SIG-M5 treated with dmso at 0.1 percent for 504 hours (cell line): ENCODE results near the gene FAM110C.
"Not testable (repeated sequence)": the region's sequence is repeated elsewhere in the genome, so short reads cannot be mapped to it uniquely, and the experiment has no call there.

Source experiments
- DNase-seq: peaks from one replicate; lab custom pipeline; 2025; ENCODE audit not compliant: unreplicated experiment; lab: John Stamatoyannopoulos, UW

The FAM110C gene

DNA sequence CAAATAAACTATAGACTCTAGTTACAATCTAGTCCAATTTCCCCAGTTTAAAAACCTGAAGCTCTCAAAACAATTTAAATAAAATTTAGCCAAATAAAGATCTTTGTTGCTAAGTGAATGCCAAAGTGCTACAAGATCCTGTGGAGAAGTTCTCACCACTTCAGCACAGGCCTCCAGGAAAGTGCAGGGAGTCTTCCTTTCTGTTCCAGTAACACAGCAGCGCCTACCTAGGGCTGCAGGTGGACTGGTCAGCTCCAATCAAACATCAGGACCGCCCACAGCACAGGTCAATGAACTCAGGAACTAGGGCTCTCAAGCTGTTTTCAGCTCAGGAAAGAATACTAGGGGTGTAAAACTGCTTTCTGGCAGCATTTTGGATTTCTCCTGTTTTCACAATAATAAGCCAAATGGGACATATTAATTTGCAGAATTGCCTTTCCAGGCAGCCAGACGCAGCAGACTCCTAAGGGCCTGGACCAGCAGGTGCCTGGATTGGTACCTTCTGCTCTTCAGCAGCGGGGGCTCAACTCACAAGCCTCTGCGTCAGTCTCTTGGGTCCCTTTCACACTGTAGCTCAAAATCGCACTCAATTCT lies 1.5 kb downstream of the FAM110C start:
- no peak for DNase-seq

DNA sequence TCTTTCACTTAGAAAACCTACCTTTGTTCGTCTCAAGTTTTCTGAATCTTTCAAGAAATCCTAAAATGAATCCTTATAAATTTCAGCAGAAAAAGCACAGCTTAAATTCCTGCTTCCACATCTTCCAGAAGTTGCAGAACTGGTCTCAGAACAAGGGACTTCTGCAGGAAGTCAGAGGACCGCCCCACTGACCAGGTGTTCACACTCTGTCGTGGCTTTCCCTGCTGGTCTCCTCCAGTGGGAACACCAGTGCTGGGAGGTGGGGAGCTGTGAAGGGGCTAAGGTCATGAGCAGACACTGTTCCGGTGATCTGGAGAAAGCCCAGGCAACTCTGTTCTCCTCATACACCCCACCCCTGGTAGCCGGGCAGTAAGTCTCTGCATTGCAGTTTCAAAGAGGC lies 3.5 kb downstream of the FAM110C start:
- no peak for DNase-seq

DNA sequence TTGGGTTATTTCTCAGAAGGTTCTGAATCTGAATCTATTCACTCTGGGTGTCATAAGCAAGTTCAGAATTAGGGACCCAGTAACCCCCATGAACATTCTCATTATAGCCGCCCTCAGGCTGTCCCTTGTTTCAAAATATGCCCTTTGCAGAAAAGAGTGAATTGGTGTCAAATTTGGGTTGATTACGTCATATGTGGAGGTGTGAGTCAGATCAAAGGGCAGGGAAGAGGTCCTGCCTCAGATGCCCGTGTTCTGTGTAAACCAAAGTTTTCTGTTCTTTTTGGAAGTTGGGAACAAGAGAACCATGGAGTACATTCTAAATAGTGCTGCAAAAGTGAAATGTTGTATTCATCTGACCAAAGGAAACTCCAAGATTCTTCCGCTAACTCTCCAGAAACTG lies 5.8 kb downstream of the FAM110C start:
- no peak for DNase-seq

DNA sequence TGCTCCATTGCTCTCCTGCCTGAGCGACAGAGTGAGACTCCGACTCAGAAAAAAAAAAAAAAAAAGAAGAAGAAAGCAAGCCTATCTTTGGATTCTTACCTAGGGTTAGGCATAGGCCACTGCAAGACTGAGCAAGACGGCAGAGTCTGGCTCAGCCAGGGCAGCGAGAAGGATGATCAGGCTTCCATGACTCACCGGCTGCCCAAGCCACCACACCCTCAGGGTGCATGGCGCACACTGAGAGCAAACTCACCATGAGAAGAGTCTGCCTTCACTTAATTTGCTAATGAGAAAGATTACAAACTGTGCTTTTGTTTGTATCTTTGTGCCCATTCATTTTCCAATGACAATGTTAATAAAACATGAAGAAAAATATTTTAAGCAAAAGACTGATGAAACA lies 8.2 kb downstream of the FAM110C start:
- DNase-seq = no peak

DNA sequence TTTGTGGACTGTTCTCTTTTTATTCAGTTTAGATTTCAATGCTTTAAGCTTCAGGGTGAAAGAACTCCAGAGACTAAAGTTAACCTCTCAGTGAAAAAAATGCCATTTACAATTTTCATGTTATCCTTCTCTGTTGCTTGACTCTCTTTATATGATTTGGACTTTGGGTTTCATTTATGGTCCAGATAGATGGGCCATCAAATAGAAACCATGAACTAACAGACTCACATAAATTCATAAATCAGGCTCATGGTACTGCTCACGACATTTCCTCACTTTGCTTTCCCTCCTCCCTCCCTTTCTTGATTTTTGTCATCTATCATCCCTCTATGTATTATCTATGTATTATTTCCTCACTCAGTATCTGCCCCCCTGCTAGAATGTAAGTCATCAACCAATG lies 10.0 kb downstream of the FAM110C start:
- DNase-seq = no peak

DNA sequence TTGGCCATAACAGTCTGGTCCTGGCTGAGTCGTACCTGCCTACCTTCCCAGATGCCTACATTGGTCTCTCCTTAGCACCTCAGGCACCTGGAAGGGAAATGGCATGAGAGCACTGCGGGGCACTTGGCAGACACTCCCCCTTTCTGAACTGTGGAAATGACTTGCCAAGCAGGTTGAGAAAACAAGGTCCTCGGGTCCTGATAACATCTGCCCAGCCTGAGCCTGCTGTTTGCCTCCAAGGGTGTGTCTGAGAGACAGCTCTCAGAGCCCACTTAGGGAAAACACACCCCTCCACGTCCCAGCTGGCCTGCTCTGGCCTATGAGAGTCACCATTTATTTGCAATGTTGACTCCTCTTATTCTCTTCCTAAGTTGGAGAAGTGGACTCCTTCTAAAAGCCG lies 10.5 kb downstream of the FAM110C start:
- peak; percentile 69 for DNase-seq

DNA sequence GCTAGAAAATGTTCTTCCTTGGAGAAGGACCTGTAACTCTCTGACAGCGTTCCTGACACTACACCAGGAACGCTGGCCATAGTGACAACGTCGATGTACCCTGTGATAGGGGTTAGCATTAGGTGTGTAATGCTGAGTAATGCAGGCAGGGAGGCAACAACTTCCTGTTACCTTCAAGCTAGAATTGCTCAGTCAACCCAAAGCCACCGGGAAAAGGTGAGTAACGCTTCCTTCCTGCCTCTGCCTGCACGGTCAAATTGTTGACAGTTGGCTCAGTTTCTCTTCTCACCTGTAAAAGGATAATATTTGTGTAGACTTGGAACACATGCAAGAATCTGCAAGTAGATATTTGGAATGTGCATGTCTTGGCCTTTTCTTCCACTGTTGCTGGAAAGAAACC lies 12.7 kb downstream of the FAM110C start:
- peak; percentile 16 for DNase-seq

DNA sequence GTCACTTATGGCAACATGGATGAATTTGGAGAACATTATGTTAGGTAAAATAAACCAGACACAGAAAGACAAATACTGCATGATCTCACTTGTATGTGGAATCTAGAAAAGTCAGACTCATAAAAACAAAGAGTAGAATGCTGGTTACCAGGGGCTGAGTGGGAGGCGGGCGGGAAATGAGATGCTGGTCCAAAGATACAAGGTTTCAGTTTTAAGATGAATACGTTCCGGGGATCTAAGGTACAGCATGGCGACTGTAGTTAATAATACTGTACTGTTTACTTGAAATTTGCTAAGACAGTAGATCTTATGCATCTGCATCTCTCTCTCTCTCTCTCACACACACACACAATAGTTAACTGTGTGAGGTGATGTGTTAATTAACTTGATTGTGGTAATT lies 14.2 kb downstream of the FAM110C start:
- DNase-seq = no peak

DNA sequence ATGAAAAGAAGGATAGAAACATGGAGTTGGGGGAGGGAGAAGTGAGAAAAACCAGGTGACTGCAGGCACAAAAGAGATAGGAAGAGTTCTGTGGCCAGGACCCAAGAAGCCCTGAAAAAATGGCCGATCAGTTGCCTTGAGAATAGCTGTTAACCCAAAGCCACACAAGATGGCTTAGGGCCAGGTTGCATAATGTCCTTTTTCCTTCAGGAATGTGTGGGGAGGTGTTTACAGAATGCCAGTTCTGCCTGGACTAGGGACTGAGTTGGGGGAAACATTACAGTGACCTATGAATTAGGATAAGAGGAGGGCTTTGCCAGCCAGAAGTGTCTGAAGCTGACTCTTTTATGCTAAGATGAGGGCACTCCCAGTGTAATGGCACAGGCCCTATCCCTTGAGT lies 17.1 kb downstream of the FAM110C start:
- DNase-seq = no peak

DNA sequence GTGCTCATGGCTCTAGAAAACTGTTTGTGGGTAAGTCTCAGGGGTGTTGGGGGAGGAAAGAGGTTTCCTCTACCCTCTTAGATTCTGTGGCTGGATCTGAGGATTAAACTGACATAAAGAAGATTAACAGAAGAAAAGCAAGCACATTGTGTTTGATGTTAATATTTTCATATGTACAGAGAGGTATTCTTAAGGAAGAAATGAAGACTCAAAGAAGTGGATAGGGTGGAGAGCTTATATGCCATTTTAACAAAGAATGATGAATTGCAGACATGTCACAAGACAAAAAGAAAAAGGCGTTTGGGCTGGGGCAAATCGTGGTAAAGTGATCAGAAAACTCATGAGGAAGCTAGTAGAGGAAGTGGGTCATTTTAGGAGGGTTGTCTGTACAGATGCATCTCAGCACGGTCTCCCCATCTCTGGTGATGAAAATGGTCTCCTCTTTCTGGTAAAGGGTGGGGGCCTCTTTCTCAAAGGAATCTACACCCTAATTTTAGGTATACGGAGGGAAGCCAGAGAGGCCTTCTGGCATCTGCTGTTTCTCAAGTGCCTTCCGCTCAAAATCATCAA lies 17.8 kb downstream of the FAM110C start:
- DNase-seq = no peak

DNA sequence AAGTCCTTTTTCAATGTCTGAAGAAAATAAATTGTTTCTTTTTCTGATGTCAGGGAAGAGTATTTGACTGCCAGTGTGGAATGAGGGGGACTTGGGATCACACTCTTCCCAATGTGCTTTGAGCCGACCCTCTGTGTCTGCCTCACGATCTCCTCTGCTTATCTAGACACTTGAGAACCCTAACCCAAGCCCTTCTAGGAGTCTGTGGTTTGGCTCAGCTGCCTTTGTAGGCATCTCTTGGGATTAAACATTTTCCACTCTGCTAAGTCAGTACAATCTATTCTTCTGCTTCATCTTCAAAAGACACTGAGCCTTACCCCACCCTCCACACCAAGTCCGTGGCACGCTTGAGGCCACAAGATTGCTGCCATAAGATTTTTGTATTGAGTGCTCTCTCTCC lies 19.4 kb downstream of the FAM110C start:
- no peak for DNase-seq

DNA sequence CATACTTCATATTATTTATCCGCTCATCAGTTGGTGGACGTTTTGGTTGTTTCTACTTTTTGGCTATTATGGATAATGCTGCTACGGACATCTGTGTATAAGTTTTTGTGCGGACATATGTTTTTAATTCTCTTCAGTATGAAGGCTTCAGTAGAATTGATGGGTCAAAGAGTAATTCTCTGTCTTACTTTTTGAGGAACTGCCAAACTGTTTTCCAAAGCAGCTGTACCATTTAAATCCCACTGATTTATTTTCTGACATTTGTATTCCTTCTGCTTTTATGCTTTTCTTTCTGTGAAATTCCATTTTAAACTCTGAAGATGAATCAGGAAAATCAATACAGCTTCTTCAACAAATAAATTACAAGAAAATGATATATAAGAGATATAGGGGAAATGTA lies 20.8 kb downstream of the FAM110C start:
- DNase-seq = no peak

DNA sequence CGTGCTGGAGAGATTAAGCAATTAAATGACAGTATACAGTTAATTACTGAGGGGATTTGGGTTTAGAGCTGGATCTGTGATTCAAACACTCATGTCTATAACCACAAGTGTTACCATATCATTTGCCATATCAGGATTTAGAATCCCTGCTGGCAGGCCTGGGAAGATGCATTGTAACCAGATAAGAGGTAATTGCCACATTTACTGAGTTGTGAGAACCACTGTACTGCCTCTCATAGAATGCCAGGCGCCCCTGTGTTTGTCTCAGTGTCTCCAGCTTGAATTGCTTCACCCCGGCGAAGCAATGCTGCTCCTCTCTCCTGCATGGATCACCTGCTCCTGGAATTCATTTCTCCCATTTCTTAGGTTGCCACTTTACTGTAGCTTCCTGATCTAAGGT lies 21.7 kb downstream of the FAM110C start:
- not testable (repeated sequence) for DNase-seq

DNA sequence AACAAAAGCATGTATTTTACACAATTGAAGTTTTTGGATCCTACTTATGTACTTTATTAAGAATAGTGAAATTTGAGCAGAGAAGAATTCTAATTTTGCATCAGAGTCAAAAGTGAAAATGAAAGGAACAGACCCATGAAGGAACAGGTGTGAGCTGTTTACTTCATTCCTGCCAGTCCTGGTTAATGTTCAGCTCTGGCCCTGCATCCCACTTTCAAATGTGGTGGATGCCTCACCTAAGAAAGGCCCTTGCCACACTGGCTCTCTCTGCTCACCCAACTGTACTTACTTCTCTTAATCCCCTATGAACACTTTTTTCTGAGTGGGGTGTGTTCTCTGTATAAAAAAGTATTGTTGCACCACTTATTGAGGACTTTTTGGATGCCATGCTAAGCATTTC lies 22.2 kb downstream of the FAM110C start:
- DNase-seq = no peak

DNA sequence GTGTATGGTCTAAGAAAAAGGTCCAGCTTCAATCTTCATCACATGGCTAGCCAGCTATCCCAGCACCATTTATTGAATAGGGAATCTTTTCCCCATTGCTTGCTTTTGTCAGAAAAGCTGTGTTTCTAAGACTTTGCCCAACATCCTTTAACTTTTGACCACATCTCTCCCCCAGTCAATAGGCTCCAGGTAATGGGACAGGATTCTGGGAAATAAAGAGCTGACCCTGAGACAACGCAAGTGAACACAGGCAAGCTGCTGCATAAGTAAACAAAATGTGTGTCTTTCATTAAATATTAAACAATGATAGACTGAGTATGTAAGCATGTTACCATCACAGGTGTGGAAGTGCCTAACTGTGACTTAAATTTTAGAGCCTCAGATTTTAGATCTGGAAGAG lies 23.0 kb downstream of the FAM110C start:
- no peak for DNase-seq

DNA sequence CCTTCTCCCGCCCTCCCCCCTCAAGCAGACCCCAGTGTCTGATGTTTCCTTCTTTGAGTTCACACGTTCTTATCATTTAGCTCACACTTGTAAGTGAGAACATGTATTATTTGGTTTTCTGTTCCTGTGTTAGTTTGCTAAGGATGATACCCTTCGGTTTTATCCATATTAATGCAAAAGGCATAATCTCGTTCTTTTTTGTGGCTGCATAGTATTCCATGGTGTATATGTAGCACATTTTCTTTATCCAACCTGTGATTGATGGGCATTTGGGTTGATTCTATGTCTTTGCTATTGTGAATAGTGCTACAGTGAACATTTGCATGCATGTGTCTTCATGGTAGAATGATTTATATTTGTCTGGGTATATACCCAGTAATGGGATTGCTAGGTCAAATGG lies 24.1 kb downstream of the FAM110C start:
- not testable (repeated sequence) for DNase-seq

DNA sequence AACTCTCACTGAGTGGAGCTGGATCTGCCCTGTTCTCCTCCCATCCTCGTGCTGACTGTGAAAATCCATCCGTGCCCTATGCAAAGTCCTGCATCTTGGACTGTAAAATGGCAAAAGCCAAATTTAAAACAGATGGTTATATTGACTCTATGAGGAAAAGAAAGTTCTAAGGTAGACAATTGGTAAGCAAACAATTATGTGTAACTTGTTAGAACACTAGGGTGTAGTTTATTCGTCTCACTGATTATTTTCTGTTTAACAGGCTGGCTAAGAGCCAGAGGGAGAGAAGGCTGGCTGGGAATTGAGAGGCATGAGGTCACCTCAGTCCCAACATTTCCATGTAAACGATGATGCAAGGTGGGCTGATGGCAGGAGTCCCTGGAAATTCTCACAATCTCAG lies 26.0 kb downstream of the FAM110C start:
- not testable (repeated sequence) for DNase-seq

DNA sequence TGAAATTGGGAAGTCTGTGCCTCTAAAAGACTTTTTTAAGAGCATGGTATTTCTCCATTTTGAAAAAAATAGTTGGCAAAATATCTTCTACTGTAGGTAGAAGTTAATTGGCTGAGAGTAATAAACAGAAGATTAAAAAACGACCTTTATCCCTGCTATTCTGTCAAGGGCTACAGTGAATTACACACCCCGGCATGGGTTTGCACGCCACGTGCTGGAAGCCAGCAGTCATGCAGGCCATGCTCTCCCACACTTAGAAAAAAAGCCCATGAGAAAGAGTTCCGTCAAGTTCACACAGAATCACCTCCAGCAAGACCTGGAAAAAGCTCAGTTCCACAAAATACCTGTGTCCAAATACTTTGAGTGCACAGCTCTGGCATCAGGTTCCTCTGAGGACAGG lies 26.8 kb downstream of the FAM110C start:
- DNase-seq = no peak

DNA sequence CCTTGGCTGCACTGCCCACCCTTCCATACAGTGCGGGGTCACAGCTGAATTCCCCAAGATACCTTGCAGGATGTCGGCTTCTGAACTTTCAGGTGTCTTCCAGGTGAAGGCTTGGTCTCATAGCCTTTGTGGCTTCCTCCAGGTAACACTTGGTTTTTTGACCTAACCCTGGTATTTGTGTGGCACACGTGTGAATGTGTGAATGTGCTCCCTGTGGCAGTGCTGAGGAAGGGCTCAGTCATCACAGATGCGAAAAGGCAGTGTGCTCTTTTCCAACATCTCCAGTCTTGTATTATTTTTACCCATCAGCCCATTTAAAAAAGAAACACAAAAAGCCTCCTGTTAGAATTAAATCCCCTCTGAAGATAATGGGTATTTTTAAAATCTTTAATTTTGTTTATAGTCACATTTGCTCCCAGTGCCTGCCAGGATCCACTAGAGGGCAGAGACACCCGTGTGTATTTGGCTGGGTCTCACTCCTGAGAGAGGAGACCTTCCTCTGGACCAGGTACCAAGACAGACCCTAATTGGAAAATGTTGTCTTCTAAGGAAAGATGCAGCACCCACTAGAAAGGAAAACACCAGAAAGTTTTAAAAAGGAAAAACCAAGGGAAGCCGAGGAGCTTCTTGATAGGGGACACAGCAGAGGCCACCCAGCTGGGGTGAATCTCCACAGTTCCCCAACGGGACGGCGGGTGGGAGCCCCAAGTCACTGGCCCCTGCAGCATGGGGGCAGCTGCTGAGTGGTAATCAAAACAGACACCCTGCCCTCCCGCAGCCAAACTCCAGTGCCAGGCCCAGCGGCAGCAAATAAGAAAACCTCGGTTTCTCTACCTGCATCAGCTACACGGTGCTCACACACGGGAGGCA lies 27.7 kb downstream of the FAM110C start:
- DNase-seq = no peak

DNA sequence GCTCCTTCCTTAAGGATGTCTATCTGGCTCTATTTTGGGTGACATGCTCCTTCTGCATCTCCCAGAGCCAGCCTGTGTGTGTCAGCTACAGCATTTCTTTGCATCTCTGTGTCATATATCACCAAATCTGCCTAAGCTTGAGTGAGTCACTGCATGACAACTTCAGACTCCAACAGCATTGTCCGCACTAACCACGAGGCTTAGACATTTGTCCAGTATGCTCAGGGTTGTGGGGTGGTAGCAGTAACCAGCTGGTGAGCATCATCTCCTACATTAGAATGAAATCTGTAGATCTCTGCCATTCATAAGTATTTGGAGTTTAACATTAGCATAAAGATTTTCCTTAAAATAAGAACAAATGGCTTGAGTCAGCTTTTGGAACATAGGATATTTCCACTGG lies 30.4 kb downstream of the FAM110C start:
- not testable (repeated sequence) for DNase-seq

DNA sequence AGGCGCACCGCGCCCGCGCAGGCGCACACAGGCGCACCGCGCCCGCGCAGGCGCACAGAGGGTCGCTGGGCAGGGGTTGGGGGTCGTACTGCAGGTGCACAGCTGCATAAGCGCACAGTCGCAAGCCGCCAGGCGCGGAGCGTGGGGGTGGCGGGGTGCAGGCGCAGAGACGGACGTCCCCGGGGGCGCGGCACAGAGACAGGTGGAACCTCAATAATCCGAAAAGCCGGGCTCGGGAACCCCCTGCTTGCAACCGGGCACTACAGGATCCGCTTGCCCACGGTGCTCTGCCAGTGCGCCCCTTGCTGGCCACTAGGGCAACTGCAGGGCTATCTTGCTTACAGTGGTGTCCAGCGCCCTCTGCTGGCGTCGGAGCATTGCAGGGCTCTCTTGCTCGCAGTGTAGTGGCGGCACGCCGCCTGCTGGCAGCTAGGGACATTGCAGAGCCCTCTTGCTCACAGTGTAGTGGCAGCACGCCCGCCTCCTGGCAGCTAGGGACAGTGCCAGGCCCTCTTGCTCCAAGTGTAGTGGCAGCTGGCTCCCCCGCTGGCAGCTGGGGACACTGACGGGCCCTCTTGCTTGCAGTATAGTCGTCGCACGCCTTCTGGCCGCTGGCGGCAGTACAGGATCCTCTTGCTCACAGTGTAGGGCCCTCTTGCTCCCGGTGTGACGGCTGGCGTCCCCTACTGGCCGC lies 34.9 kb downstream of the FAM110C start:
- no peak for DNase-seq
